ENCODE results near the gene SRA1.

- TF ChIP-seq POLR2A (conservative IDR thresholded peaks at IDR 0.05) (no peak), POLR2AphosphoS2 (IDR thresholded peaks at IDR 0.05; ENCODE audit: low read length) (no peak), ELF1 (tag; IDR thresholded peaks at IDR 0.05) (no peak)
Measured at GRCh38 chr5:140607031-140607430, 49.8 kb upstream of the SRA1 start.
